GM19438 (cell line): Measurements from ENCODE around the gene LHFPL2.
"Not testable (repeated sequence)": the region's sequence is repeated elsewhere in the genome, so short reads cannot be mapped to it uniquely, and the experiment has no call there.

Experiments
- ATAC-seq: cut with Tn5 transposase; IDR thresholded peaks from one replicate; pipeline ENCODE4 v1.9.1; 2021; ENCODE audit warnings: low read depth; ENCODE audit not compliant: unreplicated experiment

LHFPL2 gene

GRCh38 chr5:78667461-78668103 is 19.0 kb upstream of the LHFPL2 start:
- ATAC-seq: no peak

DNA sequence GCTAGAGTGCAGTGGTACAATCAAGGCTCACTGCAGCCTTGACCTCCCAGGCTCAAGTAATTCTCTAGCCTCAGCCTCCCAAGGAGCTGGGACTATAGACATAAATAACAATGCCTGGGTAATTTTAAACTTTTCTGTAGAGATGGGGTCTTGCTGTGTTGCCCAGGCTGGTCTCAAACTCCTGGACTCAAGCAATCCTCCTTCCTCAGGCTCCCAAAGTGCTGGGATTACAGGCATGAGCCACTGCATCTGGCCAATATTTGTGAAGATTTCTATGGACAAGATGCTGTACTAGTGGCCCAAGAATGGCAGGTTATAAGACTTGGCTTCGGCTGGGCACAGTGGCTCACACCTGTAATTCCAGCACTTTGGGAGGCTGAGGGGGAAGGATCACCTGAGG is 18.4 kb upstream of the LHFPL2 start:
- not testable (repeated sequence) for ATAC-seq

- ATAC-seq: no peak
Observed at GRCh38 chr5:78666041-78666444, 17.5 kb upstream of the LHFPL2 start.

GRCh38 chr5:78665534-78665933 is 17.0 kb upstream of the LHFPL2 start:
- ATAC-seq: no peak

DNA sequence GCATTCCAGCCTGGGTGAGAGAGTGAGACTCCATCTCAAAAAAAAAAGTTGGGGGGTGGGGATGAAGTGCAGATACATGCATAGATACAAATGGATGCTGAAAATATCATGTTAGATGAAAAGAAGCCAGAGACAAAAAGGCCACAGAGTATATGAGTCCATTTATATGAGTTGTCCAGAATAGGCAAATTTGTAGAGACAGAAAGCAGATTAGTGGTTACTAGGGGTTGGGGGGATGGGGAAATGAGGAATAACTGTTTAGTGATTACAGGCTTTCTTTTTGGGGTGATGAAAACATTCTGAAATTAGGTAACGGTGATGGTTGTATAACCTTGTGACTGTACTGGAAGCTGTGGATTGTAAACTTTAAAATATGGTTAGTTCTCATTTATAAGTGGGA is 13.8 kb upstream of the LHFPL2 start:
- no peak for ATAC-seq

DNA sequence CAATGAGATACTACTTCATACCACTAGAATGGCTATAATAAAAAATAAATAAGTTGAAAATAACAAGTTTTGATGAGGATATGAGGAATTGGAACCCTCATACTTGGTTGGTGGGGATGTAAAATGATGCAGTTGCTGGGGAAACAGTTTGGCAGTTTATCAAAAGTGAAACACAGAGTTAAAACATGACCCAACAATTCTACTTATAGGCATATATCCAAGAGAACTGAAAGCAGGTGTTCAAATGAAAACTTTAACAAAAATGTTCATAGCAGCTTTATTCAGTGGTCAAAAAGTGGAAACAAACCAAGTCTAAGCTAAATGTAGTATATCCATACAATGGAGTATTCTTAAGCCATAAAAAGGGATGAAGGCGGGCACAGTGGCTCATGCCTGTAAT is 13.1 kb upstream of the LHFPL2 start:
- ATAC-seq: peak; percentile 72

DNA sequence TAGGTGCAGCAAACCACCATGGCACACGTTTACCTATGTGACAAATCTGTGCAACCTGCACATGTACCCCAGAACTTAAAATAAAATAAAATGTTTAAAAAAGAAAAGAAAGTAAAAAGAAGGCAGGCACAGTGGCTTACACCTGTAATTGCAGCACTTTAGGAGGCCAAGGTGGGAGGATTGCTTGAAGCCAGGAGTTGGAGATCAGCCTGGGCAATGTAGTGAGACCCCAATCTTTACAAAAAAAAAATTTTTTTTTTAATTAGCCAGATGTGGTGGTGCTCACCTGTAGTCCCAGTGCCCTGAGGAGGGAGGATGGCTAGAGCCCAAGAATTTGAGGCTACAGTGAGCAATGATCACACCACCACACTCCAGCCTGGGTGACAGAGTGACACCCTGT is 12.5 kb upstream of the LHFPL2 start:
- ATAC-seq: no peak

DNA sequence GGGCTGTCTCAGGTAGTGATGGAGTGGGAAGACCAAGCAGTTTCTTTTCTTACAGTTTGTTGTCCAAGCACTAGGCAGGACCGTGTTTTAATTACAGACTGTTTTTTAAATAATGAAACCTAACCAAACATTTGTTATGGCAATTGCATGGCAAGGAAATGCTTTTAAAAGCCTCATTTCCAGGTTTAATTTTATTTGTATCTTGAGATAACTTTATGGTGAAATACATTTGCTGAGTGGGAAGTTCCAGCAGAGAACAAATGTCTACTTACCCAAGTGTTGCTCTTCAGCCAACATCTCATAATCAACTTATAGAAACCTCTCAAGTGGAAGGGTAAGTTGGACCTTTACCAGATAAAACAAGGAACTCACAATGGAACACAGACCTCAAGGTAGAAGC is 11.8 kb upstream of the LHFPL2 start:
- ATAC-seq: no peak

DNA sequence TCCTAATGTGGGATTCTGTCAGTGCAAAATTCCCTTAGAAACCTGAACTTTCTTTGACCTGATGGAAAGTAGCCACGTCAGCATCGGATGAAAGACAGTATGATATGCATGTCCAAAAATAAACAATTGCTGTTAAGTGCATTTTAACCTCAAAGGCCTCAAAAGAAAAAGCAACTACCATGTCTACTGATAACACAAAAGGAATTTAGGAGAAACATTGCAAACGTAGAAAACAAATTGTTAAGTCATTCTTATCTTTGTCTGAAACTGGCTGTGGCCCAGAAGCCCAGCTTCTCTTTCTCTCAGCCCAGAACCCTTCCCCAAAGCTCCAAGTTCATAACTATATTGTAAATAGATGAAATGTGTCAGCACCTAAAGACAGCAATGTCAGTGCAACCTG is 11.1 kb upstream of the LHFPL2 start:
- ATAC-seq: no peak

GRCh38 chr5:78659114-78659513 is 10.5 kb upstream of the LHFPL2 start:
- ATAC-seq: no peak

DNA sequence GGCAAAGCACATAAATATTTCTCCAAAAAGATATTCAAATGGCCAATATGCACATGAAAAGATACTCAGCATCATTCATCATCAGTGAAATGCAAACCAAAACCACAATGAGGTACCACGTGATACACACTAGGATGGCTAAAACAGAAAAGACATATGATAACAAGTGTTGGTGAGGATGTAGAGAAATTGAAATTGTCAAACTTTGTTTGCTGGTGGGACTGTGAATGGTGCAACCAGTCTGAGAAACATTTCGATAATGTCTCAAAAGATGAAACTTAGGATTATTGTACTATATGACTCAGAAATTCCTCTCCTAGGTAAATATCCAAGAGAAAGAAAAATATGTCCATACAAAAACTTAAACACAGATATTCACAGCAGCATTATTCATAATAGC is 8.6 kb upstream of the LHFPL2 start:
- no peak for ATAC-seq

DNA sequence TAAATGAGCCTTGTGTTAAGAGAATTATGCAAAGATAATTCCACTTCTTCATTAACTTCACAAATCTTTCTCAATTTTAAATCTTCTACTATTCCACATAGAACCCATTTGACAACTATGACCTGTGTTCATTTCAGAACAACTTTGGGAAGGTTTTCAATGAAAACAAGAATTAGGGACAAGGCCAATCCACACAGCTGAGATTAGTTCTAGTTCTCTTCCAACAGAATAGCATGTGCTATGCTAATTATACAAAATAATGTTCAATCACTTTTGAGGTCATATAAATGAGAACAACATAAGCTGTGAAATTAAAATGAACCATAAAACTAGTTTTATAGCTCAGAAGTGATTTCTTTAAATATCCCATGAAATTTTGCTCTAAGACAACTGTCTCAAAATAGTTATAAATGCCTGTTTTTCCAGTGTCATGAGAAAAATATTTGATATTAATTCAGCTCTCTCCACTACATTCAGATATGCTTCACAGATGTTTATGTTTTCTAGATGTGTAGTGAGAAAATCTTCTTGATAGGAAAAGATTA is 7.2 kb upstream of the LHFPL2 start:
- no peak for ATAC-seq

- no peak for ATAC-seq
Observed at GRCh38 chr5:78654386-78654785, 5.8 kb upstream of the LHFPL2 start.

- no peak for ATAC-seq
Observed at GRCh38 chr5:78653681-78654366, 5.3 kb upstream of the LHFPL2 start.

GRCh38 chr5:78653031-78653430 is 4.5 kb upstream of the LHFPL2 start:
- no peak for ATAC-seq

DNA sequence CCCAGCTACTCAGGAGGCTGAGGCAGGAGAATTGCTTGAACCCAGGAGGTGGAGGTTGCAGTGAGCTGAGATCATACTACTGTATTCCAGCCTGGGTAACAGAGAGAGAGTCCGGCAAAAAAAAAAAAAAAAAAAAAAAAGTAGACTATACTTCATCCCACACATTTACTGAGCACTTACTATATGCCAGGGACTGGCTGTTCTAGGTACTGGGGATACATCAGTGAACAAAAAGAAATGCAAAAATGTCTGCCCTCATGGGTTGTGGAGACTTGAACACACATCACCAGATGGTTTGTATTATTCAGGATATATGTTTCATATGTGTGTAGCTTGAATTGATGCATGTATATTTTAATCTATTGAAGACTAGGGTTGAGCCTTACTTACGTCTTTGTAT is 2.9 kb upstream of the LHFPL2 start:
- no peak for ATAC-seq

- no peak for ATAC-seq
Observed at GRCh38 chr5:78650531-78650930, 2.0 kb upstream of the LHFPL2 start.

- no peak for ATAC-seq
Observed at GRCh38 chr5:78649861-78650496, 1.4 kb upstream of the LHFPL2 start.

- no peak for ATAC-seq
Observed at GRCh38 chr5:78649211-78649695, 681 bp upstream of the LHFPL2 start.

- ATAC-seq: peak; percentile 45
Observed at GRCh38 chr5:78647838-78648358, 674 bp downstream of the LHFPL2 start.

DNA sequence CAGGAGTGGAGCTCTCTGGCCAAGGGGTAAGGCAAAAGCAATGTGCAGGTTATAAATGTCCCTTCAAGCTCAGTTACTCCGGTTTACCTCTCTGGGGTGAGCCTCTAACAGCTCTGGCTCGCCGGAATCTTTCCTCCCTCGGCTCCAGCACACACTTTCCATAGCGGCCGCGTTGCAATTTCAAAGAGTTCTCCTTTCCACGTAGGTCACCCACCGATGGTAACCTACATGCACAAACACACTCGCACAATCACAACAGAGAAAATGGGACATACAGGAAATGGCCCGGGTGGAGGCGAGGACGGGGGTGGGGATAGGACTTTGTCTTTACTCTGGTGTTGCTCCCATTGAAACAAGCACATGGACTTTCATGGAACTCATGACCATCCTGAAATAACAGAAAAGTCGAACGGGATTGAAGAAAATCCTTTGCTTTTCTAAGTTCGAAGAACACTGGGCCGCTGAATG is 1.2 kb downstream of the LHFPL2 start:
- no peak for ATAC-seq
